ENCODE data around the gene EVI5. TPM values are rescaled to one million over a fixed set of nuclear protein-coding genes. Genes with fewer than 3 reads are reported as not detected.
"Not testable (repeated sequence)": the region's sequence is repeated elsewhere in the genome, so short reads cannot be mapped to it uniquely, and the experiment has no call there.

The EVI5 gene
- total RNA-seq, 2 donors from 2014 or later, result 20.8 to 29.0 TPM

DNA sequence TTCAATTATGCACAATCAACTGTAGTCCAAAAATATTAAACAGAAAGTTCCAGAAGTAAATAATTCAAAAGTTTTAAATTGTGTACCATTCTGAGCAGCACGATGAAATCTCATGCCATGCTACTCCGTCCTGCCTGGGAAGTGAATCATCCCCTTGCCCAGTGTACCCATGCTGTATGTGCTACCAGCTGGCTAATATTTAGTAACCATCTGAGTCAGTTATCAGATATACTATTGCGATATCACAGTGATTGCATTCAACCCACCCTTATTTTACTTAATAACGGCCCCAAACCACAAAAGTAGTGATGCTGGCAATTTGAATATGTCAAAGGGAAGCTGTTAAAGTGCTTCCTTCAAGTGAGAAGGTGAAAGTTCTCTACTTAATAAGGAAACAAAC lies 56.2 kb downstream of the EVI5 start:
- H3K4me3 Mint-ChIP-seq, result no peak overlapping the region
- H3K36me3 Mint-ChIP-seq (ENCODE audit: low read depth), result peaks cover 16% of the 10 kb centered on the region
- peaks cover 7% of the 10 kb centered on the region for H3K9me3 Mint-ChIP-seq
- H3K27ac ChIP-seq (ENCODE audit: low read depth, low read length), result no peak overlapping the region
- TF ChIP-seq, protein P1, sequence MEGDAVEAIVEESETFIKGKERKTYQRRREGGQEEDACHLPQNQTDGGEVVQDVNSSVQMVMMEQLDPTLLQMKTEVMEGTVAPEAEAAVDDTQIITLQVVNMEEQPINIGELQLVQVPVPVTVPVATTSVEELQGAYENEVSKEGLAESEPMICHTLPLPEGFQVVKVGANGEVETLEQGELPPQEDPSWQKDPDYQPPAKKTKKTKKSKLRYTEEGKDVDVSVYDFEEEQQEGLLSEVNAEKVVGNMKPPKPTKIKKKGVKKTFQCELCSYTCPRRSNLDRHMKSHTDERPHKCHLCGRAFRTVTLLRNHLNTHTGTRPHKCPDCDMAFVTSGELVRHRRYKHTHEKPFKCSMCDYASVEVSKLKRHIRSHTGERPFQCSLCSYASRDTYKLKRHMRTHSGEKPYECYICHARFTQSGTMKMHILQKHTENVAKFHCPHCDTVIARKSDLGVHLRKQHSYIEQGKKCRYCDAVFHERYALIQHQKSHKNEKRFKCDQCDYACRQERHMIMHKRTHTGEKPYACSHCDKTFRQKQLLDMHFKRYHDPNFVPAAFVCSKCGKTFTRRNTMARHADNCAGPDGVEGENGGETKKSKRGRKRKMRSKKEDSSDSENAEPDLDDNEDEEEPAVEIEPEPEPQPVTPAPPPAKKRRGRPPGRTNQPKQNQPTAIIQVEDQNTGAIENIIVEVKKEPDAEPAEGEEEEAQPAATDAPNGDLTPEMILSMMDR (conservative IDR thresholded peaks at IDR 0.05), result no peak
- peak overlapping the region; percentile 36 for H3K27ac Mint-ChIP-seq
- WGBS, 2 experiments (ENCODE audit: insufficient coverage in 1 of 2, insufficient read length in 1 of 2), result 87 to 100% methylated on average over 2 to 4 of the region's 4 CpGs
- H3K9me3 ChIP-seq (ENCODE audit: control insufficient read depth, low read length), result no peaks in the 10 kb centered on the region
- H3K27me3 ChIP-seq (ENCODE audit: control insufficient read depth, insufficient read depth, low read length, poor library complexity, severe bottlenecking), result no peaks in the 10 kb centered on the region
- no peak overlapping the region for H3K4me3 ChIP-seq (ENCODE audit: low read length)
- no peak overlapping the region for H3K9ac ChIP-seq (ENCODE audit: extremely low read depth, low read length, poor library complexity, severe bottlenecking)
- no peaks in the 10 kb centered on the region for H3K27me3 Mint-ChIP-seq (ENCODE audit: insufficient read depth)
- H3K36me3 ChIP-seq (ENCODE audit: control insufficient read depth, insufficient read depth, low read length), result peaks cover 2% of the 10 kb centered on the region
- DNase-seq, result no peak
- H3K4me1 Mint-ChIP-seq, result no peaks in the 10 kb centered on the region
- H3K4me1 ChIP-seq (ENCODE audit: control insufficient read depth, insufficient read depth, low read length), result no peaks in the 10 kb centered on the region

DNA sequence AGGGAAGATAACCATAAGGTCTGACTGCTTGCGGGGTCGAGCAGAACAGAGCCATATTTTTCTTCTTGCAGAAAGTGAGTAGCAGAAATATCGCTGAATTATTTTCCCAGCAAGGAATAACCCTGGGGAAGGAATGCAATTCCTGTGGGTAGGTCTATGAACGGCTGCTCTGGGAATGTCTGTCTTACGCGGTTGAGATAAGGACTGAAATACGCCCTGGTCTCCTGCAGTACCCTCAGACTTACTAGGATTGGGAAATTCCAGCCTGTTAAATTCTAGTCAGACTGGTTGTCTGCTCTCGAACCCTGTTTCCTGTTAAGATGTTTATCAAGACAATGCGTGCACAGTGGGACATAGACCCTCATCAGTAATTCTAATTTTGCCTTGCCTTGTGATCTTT lies 61.2 kb downstream of the EVI5 start:
- DNase-seq; H3K9me3 ChIP-seq (ENCODE audit: control insufficient read depth, low read length); H3K36me3 ChIP-seq (ENCODE audit: control insufficient read depth, insufficient read depth, low read length); H3K27ac ChIP-seq (ENCODE audit: low read depth, low read length); H3K4me1 ChIP-seq (ENCODE audit: control insufficient read depth, insufficient read depth, low read length); H3K27me3 ChIP-seq (ENCODE audit: control insufficient read depth, insufficient read depth, low read length, poor library complexity, severe bottlenecking); H3K9ac ChIP-seq (ENCODE audit: extremely low read depth, low read length, poor library complexity, severe bottlenecking); H3K4me3 ChIP-seq (ENCODE audit: low read length); H3K4me1 Mint-ChIP-seq; H3K4me3 Mint-ChIP-seq; H3K27me3 Mint-ChIP-seq (ENCODE audit: insufficient read depth); H3K27ac Mint-ChIP-seq: not testable (repeated sequence)
- peaks cover 33% of the 10 kb centered on the region for H3K9me3 Mint-ChIP-seq
- WGBS, 2 experiments (ENCODE audit: insufficient coverage in 1 of 2, insufficient read length in 1 of 2), result 93% methylated on average over 7 to 9 of the region's 9 CpGs
- H3K36me3 Mint-ChIP-seq (ENCODE audit: low read depth), result peaks cover 25% of the 10 kb centered on the region

DNA sequence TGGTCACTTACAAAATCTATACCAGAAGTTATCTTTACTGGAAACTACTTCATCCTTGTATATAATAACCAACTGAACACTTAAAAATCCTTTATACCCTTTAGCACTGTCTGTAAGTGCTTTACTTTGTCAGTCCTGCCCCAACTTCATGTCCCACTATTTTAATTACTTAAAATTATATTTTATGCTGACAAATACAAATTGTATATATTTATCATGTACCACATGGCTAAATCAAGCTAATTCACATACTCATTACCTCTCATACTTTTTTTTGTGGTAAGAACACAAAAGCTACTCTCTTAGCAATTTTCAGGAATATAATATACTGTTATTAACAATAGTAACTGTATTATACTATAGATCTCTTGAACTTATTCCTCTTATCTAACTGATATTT lies 63.0 kb downstream of the EVI5 start:
- Histone ChIP-seq H3K9me3 (ENCODE audit: control insufficient read depth, low read length) (peaks cover 7% of the 10 kb centered on the region), H3K4me3 (ENCODE audit: low read length) (no peak overlapping the region), H3K4me1 (ENCODE audit: control insufficient read depth, insufficient read depth, low read length) (no peaks in the 10 kb centered on the region), H3K27me3 (ENCODE audit: control insufficient read depth, insufficient read depth, low read length, poor library complexity, severe bottlenecking) (no peaks in the 10 kb centered on the region), H3K27ac (ENCODE audit: low read depth, low read length) (no peak overlapping the region), H3K9ac (ENCODE audit: extremely low read depth, low read length, poor library complexity, severe bottlenecking) (no peak overlapping the region), H3K36me3 (ENCODE audit: control insufficient read depth, insufficient read depth, low read length) (no peaks in the 10 kb centered on the region)
- Mint-ChIP-seq H3K4me3 (no peak overlapping the region), H3K9me3 (peaks cover 33% of the 10 kb centered on the region), H3K27ac (no peak overlapping the region), H3K36me3 (ENCODE audit: low read depth) (peaks cover 25% of the 10 kb centered on the region), H3K4me1 (no peaks in the 10 kb centered on the region), H3K27me3 (ENCODE audit: insufficient read depth) (no peaks in the 10 kb centered on the region)
- TF ChIP-seq, protein P1 (conservative IDR thresholded peaks at IDR 0.05), result no peak
- no peak for DNase-seq

DNA sequence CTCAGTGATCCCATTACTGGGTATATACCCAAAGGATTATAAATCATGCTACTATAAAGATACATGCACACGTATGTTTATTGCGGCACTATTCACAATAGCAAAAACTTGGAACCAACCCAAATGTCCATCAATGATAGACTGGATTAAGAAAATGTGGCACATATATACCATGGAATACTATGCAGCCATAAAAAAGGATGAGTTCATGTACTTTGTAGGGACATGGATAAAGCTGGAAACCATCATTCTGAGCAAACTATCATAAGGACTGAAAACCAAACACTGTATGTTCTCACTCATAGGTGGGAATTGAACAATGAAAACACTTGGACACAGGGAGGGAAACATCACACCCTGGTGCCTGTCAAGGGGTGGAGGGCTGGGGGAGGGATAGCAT lies 63.8 kb downstream of the EVI5 start:
- not testable (repeated sequence) for H3K27ac Mint-ChIP-seq; H3K4me3 ChIP-seq (ENCODE audit: low read length); H3K4me1 Mint-ChIP-seq; H3K9me3 ChIP-seq (ENCODE audit: control insufficient read depth, low read length); H3K9ac ChIP-seq (ENCODE audit: extremely low read depth, low read length, poor library complexity, severe bottlenecking); H3K27ac ChIP-seq (ENCODE audit: low read depth, low read length); H3K4me3 Mint-ChIP-seq; H3K27me3 ChIP-seq (ENCODE audit: control insufficient read depth, insufficient read depth, low read length, poor library complexity, severe bottlenecking); H3K36me3 ChIP-seq (ENCODE audit: control insufficient read depth, insufficient read depth, low read length); DNase-seq; H3K27me3 Mint-ChIP-seq (ENCODE audit: insufficient read depth); H3K4me1 ChIP-seq (ENCODE audit: control insufficient read depth, insufficient read depth, low read length)
- Mint-ChIP-seq H3K9me3 (peaks cover 33% of the 10 kb centered on the region), H3K36me3 (ENCODE audit: low read depth) (peaks cover 25% of the 10 kb centered on the region)
- WGBS, 2 experiments (ENCODE audit: insufficient coverage in 1 of 2, insufficient read length in 1 of 2), result no CpG with 5 or more reads among the region's 2 CpGs

DNA sequence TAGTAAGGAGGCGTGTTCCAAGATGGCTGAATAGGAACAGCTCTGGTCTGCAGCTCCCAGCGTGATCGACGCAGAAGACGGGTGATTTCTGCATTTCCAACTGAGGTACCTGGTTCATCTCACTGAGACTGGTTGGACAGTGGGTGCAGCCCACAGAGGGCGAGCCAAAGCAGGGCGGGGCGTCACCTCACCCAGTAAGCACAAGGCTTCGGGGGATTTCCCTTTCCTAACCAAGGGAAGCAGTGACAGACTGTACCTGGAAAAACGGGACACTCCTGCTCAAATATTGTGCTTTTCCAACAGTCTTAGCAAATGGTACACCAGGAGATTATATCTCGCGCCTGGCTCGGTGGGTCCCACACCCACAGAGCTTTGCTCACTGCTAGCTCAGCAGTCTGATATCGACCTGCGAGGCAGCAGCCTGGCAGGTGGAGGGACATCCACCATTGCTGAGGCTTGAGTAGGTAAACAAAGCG lies 69.4 kb downstream of the EVI5 start:
- not testable (repeated sequence) for H3K27ac Mint-ChIP-seq; H3K9me3 ChIP-seq (ENCODE audit: control insufficient read depth, low read length); H3K4me3 Mint-ChIP-seq; H3K4me1 ChIP-seq (ENCODE audit: control insufficient read depth, insufficient read depth, low read length); H3K9ac ChIP-seq (ENCODE audit: extremely low read depth, low read length, poor library complexity, severe bottlenecking); H3K27me3 ChIP-seq (ENCODE audit: control insufficient read depth, insufficient read depth, low read length, poor library complexity, severe bottlenecking); H3K27me3 Mint-ChIP-seq (ENCODE audit: insufficient read depth); H3K4me3 ChIP-seq (ENCODE audit: low read length); H3K36me3 ChIP-seq (ENCODE audit: control insufficient read depth, insufficient read depth, low read length); H3K36me3 Mint-ChIP-seq (ENCODE audit: low read depth); H3K27ac ChIP-seq (ENCODE audit: low read depth, low read length); DNase-seq
- H3K4me1 Mint-ChIP-seq, result peaks cover 12% of the 10 kb centered on the region
- 94 to 95% methylated on average over 10 to 16 of the region's 16 CpGs for WGBS, 2 experiments (ENCODE audit: insufficient coverage in 1 of 2, insufficient read length in 1 of 2)
- peaks cover 12% of the 10 kb centered on the region for H3K9me3 Mint-ChIP-seq

All from endodermal cell (in vitro differentiated cells).